Measurements from ENCODE around the gene ISM1.

ISM1 gene

GRCh38 chr20:13205848-13206434 lies 15.1 kb upstream of the ISM1 start:
- no peaks in the 10 kb centered on the region for H4K20me1 ChIP-seq (ENCODE audit: insufficient read depth, low read length)
- no peak overlapping the region for H3K4me3 ChIP-seq (ENCODE audit: low read length)
- H2AFZ ChIP-seq (ENCODE audit: low read depth, low read length): no peak overlapping the region
- no peak overlapping the region for H3K9ac ChIP-seq (ENCODE audit: low read length)
- H3K27ac ChIP-seq (ENCODE audit: low read length): no peak overlapping the region
- H3K4me2 ChIP-seq (ENCODE audit: low read length): no peak overlapping the region
- peaks cover 7% of the 10 kb centered on the region; the same call in 1 of the 2 replicates for H3K4me1 ChIP-seq (ENCODE audit: low read length)
- TF ChIP-seq, protein P1, sequence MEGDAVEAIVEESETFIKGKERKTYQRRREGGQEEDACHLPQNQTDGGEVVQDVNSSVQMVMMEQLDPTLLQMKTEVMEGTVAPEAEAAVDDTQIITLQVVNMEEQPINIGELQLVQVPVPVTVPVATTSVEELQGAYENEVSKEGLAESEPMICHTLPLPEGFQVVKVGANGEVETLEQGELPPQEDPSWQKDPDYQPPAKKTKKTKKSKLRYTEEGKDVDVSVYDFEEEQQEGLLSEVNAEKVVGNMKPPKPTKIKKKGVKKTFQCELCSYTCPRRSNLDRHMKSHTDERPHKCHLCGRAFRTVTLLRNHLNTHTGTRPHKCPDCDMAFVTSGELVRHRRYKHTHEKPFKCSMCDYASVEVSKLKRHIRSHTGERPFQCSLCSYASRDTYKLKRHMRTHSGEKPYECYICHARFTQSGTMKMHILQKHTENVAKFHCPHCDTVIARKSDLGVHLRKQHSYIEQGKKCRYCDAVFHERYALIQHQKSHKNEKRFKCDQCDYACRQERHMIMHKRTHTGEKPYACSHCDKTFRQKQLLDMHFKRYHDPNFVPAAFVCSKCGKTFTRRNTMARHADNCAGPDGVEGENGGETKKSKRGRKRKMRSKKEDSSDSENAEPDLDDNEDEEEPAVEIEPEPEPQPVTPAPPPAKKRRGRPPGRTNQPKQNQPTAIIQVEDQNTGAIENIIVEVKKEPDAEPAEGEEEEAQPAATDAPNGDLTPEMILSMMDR (IDR thresholded peaks at IDR 0.05; ENCODE audit: low read depth, low read length): no peak
- no peak for TF ChIP-seq EZH2phosphoT487 (IDR thresholded peaks at IDR 0.05; ENCODE audit: low read depth)
- H3K9me3 ChIP-seq (ENCODE audit: insufficient read depth, low read length): no peaks in the 10 kb centered on the region
- H3K79me2 ChIP-seq (ENCODE audit: low read length): no peaks in the 10 kb centered on the region
- H3K27me3 ChIP-seq (ENCODE audit: low read depth, low read length): no peaks in the 10 kb centered on the region
- H3K36me3 ChIP-seq (replicated peaks; ENCODE audit: low read depth, low read length): no peaks in the 10 kb centered on the region

GRCh38 chr20:13207016-13207415 lies 14.1 kb upstream of the ISM1 start:
- no peak for TF ChIP-seq EZH2phosphoT487 (IDR thresholded peaks at IDR 0.05; ENCODE audit: low read depth)
- TF ChIP-seq, protein P1 (IDR thresholded peaks at IDR 0.05; ENCODE audit: low read depth, low read length): no peak
- no peaks in the 10 kb centered on the region for H3K27me3 ChIP-seq (ENCODE audit: low read depth, low read length)
- H3K4me2 ChIP-seq (ENCODE audit: low read length): no peak overlapping the region
- H3K4me3 ChIP-seq (ENCODE audit: low read length): no peak overlapping the region
- peaks cover 7% of the 10 kb centered on the region; the same call in 1 of the 2 replicates for H3K4me1 ChIP-seq (ENCODE audit: low read length)
- no peak overlapping the region for H2AFZ ChIP-seq (ENCODE audit: low read depth, low read length)
- H3K9ac ChIP-seq (ENCODE audit: low read length): no peak overlapping the region
- no peak overlapping the region for H3K27ac ChIP-seq (ENCODE audit: low read length)
- H3K9me3 ChIP-seq (ENCODE audit: insufficient read depth, low read length): no peaks in the 10 kb centered on the region
- H3K79me2 ChIP-seq (ENCODE audit: low read length): no peaks in the 10 kb centered on the region
- H3K36me3 ChIP-seq (replicated peaks; ENCODE audit: low read depth, low read length): no peaks in the 10 kb centered on the region
- H4K20me1 ChIP-seq (ENCODE audit: insufficient read depth, low read length): no peaks in the 10 kb centered on the region

GRCh38 chr20:13211956-13212618 lies 9.0 kb upstream of the ISM1 start:
- Histone ChIP-seq H3K79me2 (ENCODE audit: low read length) (no peaks in the 10 kb centered on the region), H3K4me2 (ENCODE audit: low read length) (no peak overlapping the region), H3K36me3 (replicated peaks; ENCODE audit: low read depth, low read length) (no peaks in the 10 kb centered on the region), H3K4me1 (ENCODE audit: low read length) (peaks cover 7% of the 10 kb centered on the region), H3K9ac (ENCODE audit: low read length) (no peak overlapping the region), H3K27ac (ENCODE audit: low read length) (no peak overlapping the region), H3K9me3 (ENCODE audit: insufficient read depth, low read length) (no peaks in the 10 kb centered on the region), H4K20me1 (ENCODE audit: insufficient read depth, low read length) (no peaks in the 10 kb centered on the region), H2AFZ (ENCODE audit: low read depth, low read length) (no peak overlapping the region), H3K27me3 (ENCODE audit: low read depth, low read length) (peaks cover 29% of the 10 kb centered on the region), H3K4me3 (ENCODE audit: low read length) (no peak overlapping the region)
- TF ChIP-seq, protein P1 (IDR thresholded peaks at IDR 0.05; ENCODE audit: low read depth, low read length): no peak
- no peak for TF ChIP-seq EZH2phosphoT487 (IDR thresholded peaks at IDR 0.05; ENCODE audit: low read depth)

GRCh38 chr20:13212750-13213149 lies 8.3 kb upstream of the ISM1 start:
- peaks cover 29% of the 10 kb centered on the region for H3K27me3 ChIP-seq (ENCODE audit: low read depth, low read length)
- no peak overlapping the region for H2AFZ ChIP-seq (ENCODE audit: low read depth, low read length)
- H3K27ac ChIP-seq (ENCODE audit: low read length): no peak overlapping the region
- no peaks in the 10 kb centered on the region for H3K9me3 ChIP-seq (ENCODE audit: insufficient read depth, low read length)
- H3K79me2 ChIP-seq (ENCODE audit: low read length): no peaks in the 10 kb centered on the region
- H3K4me3 ChIP-seq (ENCODE audit: low read length): no peak overlapping the region
- no peaks in the 10 kb centered on the region for H3K36me3 ChIP-seq (replicated peaks; ENCODE audit: low read depth, low read length)
- no peak for TF ChIP-seq EZH2phosphoT487 (IDR thresholded peaks at IDR 0.05; ENCODE audit: low read depth)
- TF ChIP-seq, protein P1 (IDR thresholded peaks at IDR 0.05; ENCODE audit: low read depth, low read length): no peak
- no peak overlapping the region for H3K9ac ChIP-seq (ENCODE audit: low read length)
- H3K4me1 ChIP-seq (ENCODE audit: low read length): peaks cover 7% of the 10 kb centered on the region
- H3K4me2 ChIP-seq (ENCODE audit: low read length): no peak overlapping the region
- no peaks in the 10 kb centered on the region for H4K20me1 ChIP-seq (ENCODE audit: insufficient read depth, low read length)

All from OCI-LY3 (cell line).